RWPE1 (cell line): ENCODE results near the gene LONP2.

Experiments
- CTCF ChIA-PET: fragments of 350-600 bp; sonication (Branson Sonifier 250); formaldehyde crosslinking; extraction: SDS; loops from one replicate; lab custom pipeline; 2021; lab: Yijun Ruan, JAX
- POLR2A ChIA-PET: fragments of 400-600 bp; formaldehyde crosslinking; extraction: SDS; loops from one replicate; lab custom pipeline; 2020; ENCODE audit warnings: antibody characterized with exemption; ENCODE audit not compliant: low non-redundant PET; lab: Yijun Ruan, JAX
- DNase-seq: peaks from one replicate; pipeline ENCODE4 v3.0.0; 2012; ENCODE audit warnings: low spot score
- H3K27ac ChIP-seq: fragments of 450-650 bp; 2 replicates; pipeline ENCODE4 v1.5.1; 2017
- CTCF ChIP-seq: fragments of 450-650 bp; conservative IDR thresholded peaks from 2 replicates; pipeline ENCODE4 v1.5.1; 2017; ENCODE audit warnings: low read depth, mild to moderate bottlenecking

Gene LONP2, protein sequence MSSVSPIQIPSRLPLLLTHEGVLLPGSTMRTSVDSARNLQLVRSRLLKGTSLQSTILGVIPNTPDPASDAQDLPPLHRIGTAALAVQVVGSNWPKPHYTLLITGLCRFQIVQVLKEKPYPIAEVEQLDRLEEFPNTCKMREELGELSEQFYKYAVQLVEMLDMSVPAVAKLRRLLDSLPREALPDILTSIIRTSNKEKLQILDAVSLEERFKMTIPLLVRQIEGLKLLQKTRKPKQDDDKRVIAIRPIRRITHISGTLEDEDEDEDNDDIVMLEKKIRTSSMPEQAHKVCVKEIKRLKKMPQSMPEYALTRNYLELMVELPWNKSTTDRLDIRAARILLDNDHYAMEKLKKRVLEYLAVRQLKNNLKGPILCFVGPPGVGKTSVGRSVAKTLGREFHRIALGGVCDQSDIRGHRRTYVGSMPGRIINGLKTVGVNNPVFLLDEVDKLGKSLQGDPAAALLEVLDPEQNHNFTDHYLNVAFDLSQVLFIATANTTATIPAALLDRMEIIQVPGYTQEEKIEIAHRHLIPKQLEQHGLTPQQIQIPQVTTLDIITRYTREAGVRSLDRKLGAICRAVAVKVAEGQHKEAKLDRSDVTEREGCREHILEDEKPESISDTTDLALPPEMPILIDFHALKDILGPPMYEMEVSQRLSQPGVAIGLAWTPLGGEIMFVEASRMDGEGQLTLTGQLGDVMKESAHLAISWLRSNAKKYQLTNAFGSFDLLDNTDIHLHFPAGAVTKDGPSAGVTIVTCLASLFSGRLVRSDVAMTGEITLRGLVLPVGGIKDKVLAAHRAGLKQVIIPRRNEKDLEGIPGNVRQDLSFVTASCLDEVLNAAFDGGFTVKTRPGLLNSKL

GRCh38 chr16:48244080-48244862, at the start of gene LONP2:
Gene LONP2, plus strand, starts transcription at chr16:48244300. Its CDS starts 89 bp downstream, at chr16:48244389.
- no peak for TF ChIP-seq CTCF
- POLR2A ChIA-PET = no interaction called here
- CTCF ChIA-PET = no interaction called here
- peak within 1 kb of the TSS; percentile 89 for H3K27ac ChIP-seq
- peak; percentile 80 for DNase-seq

GRCh38 chr16:48194828-48195556, 49.1 kb upstream of the LONP2 start:
- peak; percentile 98 for DNase-seq
- peak overlapping the region; percentile 76 for H3K27ac ChIP-seq
- TF ChIP-seq CTCF = no peak
- ChIA-PET POLR2A (interaction anchor here (0.6 kb wide), 1 partner anchor 1142 kb away, joined by 3 read pairs; no protein-coding TSS in a partner anchor), CTCF (interaction anchor here (1.2 kb wide), 1 partner anchor 9 kb away, joined by 3 read pairs; no protein-coding TSS in a partner anchor)

GRCh38 chr16:48197294-48197693, 46.8 kb upstream of the LONP2 start:
- CTCF ChIA-PET = no interaction called here
- H3K27ac ChIP-seq = no peak overlapping the region
- no peak for TF ChIP-seq CTCF
- POLR2A ChIA-PET = no interaction called here
- DNase-seq = no peak

DNA sequence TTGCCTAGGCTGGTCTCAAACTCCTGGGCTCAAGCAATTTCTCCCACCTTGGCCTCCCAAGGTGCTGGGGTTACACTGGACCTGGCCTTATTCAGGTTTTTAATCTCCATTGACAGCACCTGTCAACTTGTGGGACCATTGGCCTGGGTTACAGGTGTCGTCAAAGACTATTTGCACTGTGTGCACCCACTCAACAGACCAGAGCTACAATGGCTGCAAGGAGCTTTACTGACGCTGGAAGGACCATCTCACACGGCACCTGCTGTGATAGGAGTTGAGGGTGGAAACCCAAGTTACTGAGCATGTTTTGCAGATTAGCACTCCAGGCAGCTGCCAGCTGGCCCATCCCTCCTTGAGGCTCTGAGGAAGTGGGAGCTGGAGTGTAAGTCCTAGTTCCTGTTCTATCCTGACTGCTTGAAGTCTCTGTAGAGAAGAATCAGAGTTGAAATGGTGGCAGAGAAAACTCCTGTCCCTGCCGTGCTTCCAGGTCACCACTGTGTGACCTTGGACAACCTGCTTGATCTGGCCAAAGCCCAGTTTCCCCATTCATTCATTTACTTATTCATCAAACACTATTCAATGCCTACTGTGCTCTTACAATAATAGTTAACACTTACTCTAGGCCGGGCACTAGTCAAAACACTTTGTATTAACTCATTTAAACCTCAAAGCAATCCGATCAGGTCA, 42.4 kb upstream of the LONP2 start:
- CTCF ChIA-PET = no interaction called here
- H3K27ac ChIP-seq = no peak overlapping the region
- DNase-seq = no peak
- TF ChIP-seq CTCF = no peak
- POLR2A ChIA-PET = no interaction called here

DNA sequence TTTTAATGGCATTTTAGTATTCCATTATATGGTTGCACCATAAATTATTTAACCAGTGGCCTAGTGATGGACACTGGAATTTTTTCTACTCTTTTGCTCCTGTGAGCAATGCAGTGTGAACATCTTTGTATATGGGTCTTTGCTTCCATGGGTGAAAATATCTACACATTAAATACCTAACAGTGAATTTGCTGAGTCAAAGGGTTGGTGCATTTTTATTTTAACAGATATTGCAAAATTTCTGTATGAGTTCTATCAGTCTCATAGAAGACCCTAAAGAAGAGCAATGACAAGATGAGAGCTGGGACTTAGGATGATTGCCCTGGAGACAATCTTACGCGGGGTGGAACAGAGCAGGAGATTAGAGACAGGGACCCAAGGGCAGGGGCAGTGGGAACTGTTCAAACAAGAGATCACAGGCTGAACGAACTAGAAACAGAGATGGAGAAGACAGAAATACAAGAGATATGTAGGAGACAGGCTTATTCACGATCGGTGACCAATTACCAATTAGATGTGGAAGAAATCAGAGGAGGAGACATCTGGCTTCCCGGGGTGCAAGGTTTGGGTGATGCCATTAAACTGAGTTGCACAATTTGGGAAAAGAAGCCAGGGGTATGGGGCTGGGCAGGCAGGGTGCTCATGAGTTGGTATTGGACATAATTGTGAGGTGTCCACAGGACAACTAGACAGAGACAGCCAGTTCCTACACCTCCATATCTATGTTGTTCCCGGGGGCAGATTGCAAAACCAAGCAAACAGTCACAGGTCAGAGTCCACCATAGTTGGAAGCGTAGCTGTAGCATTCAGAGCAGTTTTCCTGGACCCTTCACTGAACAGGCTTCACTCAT, 39.9 kb upstream of the LONP2 start:
- no peak for DNase-seq
- ChIA-PET POLR2A (no interaction called here), CTCF (no interaction called here)
- no peak overlapping the region for H3K27ac ChIP-seq
- TF ChIP-seq CTCF = no peak
